Glutamatergic neuron (in vitro differentiated cells): ENCODE measurements around the gene SYT2. TPM values are rescaled to one million over a fixed set of nuclear protein-coding genes. Genes with fewer than 3 reads are reported as not detected.

ENCODE experiments used
- DNase-seq: peaks from one replicate; pipeline ENCODE4 v3.0.0; 2022
- H3K27ac Mint-ChIP-seq: one replicate; pipeline ENCODE4 v1.8.0; 2020; ENCODE audit warnings: mild to moderate bottlenecking, mixed read lengths, inconsistent platforms; ENCODE audit not compliant: unreplicated experiment
- H3K27me3 Mint-ChIP-seq: one replicate; pipeline ENCODE4 v1.8.0; 2020; ENCODE audit warnings: mild to moderate bottlenecking, moderate library complexity, mixed read lengths, inconsistent platforms; ENCODE audit not compliant: unreplicated experiment
- H3K36me3 Mint-ChIP-seq: one replicate; pipeline ENCODE4 v1.8.0; 2020; ENCODE audit warnings: mild to moderate bottlenecking, mixed read lengths, inconsistent platforms; ENCODE audit not compliant: unreplicated experiment
- H3K4me1 Mint-ChIP-seq: one replicate; pipeline ENCODE4 v1.8.0; 2020; ENCODE audit warnings: mild to moderate bottlenecking, low read depth, mixed read lengths, inconsistent platforms; ENCODE audit not compliant: unreplicated experiment
- H3K4me3 Mint-ChIP-seq: one replicate; pipeline ENCODE4 v1.8.0; 2020; ENCODE audit warnings: mild to moderate bottlenecking, mixed read lengths, inconsistent platforms; ENCODE audit not compliant: unreplicated experiment
- H3K9me3 Mint-ChIP-seq: one replicate; pipeline ENCODE4 v1.8.0; 2020; ENCODE audit warnings: mild to moderate bottlenecking, moderate library complexity, mixed read lengths, inconsistent platforms; ENCODE audit not compliant: unreplicated experiment
- long read RNA-seq: library from polyadenylated mRNA; unstranded; transcript quantifications from one replicate; pipeline ENCODE4 v2.0.0, GENCODE V29; 2020; ENCODE audit not compliant: unreplicated experiment
- total RNA-seq: library from RNA; stranded (reverse); fragmentation: NEBNext Ultra II Directional; extraction: Animal tissue kit (Norgen Biotek cat#: 25700); gene quantifications from one replicate; pipeline ENCODE4 v1.2.1, GENCODE V29; 2021; ENCODE audit not compliant: unreplicated experiment
- TF ChIP-seq, protein P1 (sequence below): fragments of 200-600 bp; sonication (generic); IDR thresholded peaks from one replicate; pipeline ENCODE4 v1.5.0; 2021; ENCODE audit not compliant: partially characterized antibody, unreplicated experiment

The SYT2 gene
- 2.6 TPM for total RNA-seq
- long read RNA-seq, result 0 reads

DNA sequence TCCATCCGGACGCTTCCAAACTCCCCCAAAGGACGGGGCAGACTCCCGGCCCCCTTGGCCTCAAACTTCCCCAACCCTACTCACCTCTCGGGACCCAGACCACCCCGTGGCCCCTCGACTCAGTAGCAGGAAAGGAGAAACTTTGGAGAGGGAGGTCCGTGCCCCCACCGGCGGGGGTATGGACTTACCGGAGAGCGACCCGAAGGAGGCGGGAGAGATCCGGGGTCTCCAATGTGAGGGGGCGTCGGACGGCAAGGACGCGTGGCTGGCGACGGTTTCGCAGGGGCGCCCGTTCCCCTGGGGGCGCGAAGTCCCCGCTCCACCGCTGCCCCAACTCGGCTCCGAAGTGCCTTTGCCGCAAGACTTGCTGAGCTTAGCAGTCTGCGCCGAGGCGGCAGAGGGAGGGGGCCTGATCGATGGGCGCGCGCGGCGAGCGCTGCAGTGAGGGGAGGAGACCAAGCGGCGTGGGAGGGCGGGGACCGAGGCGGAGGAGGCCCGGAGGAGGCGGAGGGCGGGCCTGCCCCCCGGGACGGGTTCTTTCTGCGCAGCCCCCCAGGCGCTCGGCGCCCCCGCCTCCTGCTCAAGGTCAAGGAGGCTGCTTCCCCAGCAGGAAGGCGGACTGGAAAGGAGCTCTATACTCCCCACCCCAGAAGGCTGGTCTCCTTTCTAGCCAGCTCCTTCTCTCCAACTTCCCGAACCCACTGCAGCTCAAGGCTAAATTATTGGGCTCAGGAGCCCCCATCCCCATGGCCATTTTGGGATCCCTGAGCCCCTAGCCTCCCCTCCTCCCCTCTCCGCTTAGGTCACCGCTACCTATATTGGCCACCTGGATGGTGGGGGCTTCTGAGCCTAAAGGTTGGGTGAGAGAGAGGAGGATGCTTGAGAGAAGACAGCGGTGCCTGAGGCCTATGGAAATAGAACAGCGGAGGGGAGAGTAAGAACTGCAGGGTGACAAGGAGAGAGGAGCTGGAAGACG lies at the start of gene SYT2:
Gene SYT2, minus strand, starts transcription at position 385 of the 976 bp plus-strand sequence. CDS start 104,682 bp downstream, outside the sequence.
- Mint-ChIP-seq H3K4me1 (peaks cover 16% of the 10 kb centered on the region), H3K27ac (no peak within 1 kb of the TSS), H3K9me3 (peaks cover 3% of the 10 kb centered on the region), H3K4me3 (peak within 1 kb of the TSS; percentile 74), H3K36me3 (no peaks in the 10 kb centered on the region), H3K27me3 (peaks cover 5% of the 10 kb centered on the region)
- TF ChIP-seq, protein P1, sequence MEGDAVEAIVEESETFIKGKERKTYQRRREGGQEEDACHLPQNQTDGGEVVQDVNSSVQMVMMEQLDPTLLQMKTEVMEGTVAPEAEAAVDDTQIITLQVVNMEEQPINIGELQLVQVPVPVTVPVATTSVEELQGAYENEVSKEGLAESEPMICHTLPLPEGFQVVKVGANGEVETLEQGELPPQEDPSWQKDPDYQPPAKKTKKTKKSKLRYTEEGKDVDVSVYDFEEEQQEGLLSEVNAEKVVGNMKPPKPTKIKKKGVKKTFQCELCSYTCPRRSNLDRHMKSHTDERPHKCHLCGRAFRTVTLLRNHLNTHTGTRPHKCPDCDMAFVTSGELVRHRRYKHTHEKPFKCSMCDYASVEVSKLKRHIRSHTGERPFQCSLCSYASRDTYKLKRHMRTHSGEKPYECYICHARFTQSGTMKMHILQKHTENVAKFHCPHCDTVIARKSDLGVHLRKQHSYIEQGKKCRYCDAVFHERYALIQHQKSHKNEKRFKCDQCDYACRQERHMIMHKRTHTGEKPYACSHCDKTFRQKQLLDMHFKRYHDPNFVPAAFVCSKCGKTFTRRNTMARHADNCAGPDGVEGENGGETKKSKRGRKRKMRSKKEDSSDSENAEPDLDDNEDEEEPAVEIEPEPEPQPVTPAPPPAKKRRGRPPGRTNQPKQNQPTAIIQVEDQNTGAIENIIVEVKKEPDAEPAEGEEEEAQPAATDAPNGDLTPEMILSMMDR, result peak; percentile 8
- DNase-seq, result peak; percentile 89

DNA sequence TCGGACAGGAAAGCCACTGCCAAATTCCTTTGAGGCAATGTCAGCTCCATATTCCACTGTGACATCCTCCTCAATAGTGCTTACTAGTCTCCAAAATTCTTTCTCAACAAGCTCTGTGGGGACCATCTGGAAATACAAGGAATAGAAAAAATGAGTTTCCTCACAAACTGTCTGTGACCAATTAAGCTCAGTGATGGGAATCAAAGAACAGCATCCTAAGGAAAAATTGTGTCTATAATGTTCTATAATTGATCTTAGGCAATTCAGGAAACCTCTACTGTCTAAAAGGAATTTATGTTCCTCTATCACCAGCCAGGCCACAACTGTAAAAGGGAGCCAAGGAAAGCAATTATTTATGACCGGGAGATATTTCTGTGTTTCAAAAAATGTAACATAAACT lies 46.1 kb upstream of the SYT2 start:
- no peak for DNase-seq
- H3K4me1 Mint-ChIP-seq, result no peaks in the 10 kb centered on the region
- H3K27ac Mint-ChIP-seq, result no peak overlapping the region
- peaks cover 3% of the 10 kb centered on the region for H3K9me3 Mint-ChIP-seq
- H3K4me3 Mint-ChIP-seq, result no peak overlapping the region
- peaks cover 6% of the 10 kb centered on the region for H3K36me3 Mint-ChIP-seq
- TF ChIP-seq, protein P1, result no peak
- H3K27me3 Mint-ChIP-seq, result peaks cover 4% of the 10 kb centered on the region

DNA sequence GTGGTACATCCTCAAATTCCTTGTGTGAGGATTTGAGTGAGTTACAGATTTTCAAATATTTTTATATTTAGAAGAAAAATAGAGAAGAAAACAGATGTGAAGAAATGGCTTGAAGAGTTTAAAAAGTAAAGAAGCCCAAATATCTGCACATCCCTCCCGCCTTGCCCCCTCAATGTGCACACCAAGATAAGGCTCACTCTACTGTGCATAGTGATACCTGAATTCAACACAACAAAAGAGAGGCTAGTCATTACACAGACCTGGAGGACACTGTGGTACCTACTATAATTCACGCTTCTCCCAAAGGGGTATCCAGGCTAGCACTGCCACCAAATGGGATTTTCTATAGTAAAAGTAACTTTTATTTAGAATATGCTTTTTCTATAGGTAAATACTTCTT lies 44.0 kb upstream of the SYT2 start:
- TF ChIP-seq, protein P1, result no peak
- no peak for DNase-seq
- Mint-ChIP-seq H3K9me3 (peaks cover 2% of the 10 kb centered on the region), H3K4me1 (no peaks in the 10 kb centered on the region), H3K36me3 (peaks cover 6% of the 10 kb centered on the region), H3K27me3 (peaks cover 5% of the 10 kb centered on the region), H3K4me3 (no peak overlapping the region), H3K27ac (no peak overlapping the region)

DNA sequence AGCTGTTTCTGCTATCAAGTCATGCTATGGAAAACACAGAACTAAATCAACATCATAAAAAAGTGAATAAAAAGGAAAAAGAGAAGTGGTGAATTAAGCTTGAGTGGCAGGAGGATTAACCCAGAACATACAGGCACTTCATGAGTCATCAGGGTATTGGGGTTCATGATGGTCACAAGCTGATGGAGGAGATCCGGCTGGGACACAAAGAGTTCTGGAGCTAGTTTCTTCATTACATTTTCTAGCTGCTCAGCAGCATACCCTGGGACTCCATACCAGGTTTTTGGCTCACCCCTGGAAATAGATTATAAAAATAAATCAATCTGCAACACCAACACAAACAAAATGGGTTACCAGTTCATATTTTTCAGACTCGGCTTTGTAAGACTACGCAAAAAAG lies 42.5 kb upstream of the SYT2 start:
- Mint-ChIP-seq H3K9me3 (peaks cover 2% of the 10 kb centered on the region), H3K4me3 (no peak overlapping the region), H3K27ac (no peak overlapping the region), H3K36me3 (peaks cover 6% of the 10 kb centered on the region), H3K4me1 (peaks cover 1% of the 10 kb centered on the region), H3K27me3 (peaks cover 7% of the 10 kb centered on the region)
- no peak for DNase-seq
- TF ChIP-seq, protein P1, result no peak

DNA sequence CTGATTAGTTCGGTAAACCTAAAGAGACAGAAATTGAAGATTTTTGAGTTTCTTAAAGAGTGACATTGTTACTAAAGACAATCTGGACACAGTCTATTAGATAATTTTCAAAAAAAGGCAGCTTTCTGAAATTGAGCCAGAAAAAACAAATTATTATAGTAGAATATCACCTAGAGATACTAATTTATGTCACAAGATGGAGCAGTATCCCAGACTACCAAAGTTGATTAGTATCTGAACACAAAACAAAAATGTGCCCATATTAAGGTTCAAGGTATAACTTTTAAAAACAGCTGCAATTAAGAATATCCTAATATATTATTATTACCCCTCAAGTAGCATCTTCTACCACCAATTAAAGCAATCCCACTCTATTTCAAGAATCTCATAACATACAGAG lies 40.5 kb upstream of the SYT2 start:
- TF ChIP-seq, protein P1, result no peak
- no peak for DNase-seq
- H3K9me3 Mint-ChIP-seq, result peaks cover 2% of the 10 kb centered on the region
- no peak overlapping the region for H3K27ac Mint-ChIP-seq
- H3K27me3 Mint-ChIP-seq, result peaks cover 7% of the 10 kb centered on the region
- H3K4me3 Mint-ChIP-seq, result no peak overlapping the region
- H3K4me1 Mint-ChIP-seq, result peaks cover 1% of the 10 kb centered on the region
- H3K36me3 Mint-ChIP-seq, result peaks cover 10% of the 10 kb centered on the region
